Stomach (tissue), 4 donors: ENCODE results near the gene UBE2S.

Source experiments
- EP300 ChIP-seq: sonication (generic); formaldehyde crosslinking; IDR thresholded peaks from one replicate; pipeline ENCODE4 v1.6.1; 2017; ENCODE audit warnings: antibody characterized with exemption
- POLR2A ChIP-seq, 4 donors: fragments of 450-650 bp; IDR thresholded peaks; one replicate each; pipeline ENCODE4 v1.6.1; 2016; ENCODE audit warnings: antibody characterized with exemption in 4 of 4, control low read depth in 2 of 4, mild to moderate bottlenecking in 1 of 4, moderate library complexity in 1 of 4
- TF ChIP-seq, protein P1 (sequence below), 7 experiments: fragments of 450-650 bp in 4 of 7; fragments of 200-600 bp in 3 of 7; sonication (generic) in 3 of 7; IDR thresholded peaks; one replicate each; pipeline ENCODE4 v1.5.1; 2016 to 2019; ENCODE audit warnings: antibody characterized with exemption in 7 of 7, control low read depth in 2 of 7, mild to moderate bottlenecking in 1 of 7

DNA sequence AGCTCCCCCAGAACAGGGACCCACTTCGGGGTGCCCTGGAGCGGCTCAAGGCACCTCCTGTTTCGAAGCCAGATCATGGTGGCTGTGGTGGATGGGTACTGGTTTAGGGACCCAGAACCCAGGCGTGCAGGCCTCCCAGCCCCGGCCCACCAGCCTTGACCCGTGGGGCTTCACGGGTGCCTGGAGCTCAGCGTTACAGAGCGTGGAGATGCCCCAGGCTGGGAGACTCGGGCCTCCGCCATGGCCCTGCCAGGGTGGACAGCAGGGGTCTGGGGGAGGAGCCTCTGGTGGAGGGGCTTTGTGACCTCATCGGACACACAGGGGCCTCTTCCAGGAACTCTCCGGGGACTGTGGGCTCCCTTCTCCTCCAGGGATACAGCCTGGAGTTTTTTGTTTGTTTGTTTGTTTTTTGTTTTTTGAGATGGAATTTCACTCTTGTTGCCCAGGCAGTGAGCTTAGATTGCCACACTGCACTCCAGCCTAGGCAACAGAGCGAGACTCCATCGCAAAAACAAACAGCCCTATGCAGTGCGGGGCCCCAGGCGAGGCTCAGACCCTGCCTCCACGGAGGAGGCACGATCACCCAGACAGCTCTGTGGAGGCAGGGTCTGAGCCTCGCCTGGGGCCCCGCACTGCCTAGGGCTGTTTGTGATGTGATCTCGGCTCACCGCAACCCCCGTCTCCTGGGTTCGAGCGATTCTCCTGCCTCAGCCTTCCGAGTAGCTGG, 44.4 kb downstream of the UBE2S start, which contains the start of gene GARIN5B:
- TF ChIP-seq, protein P1, sequence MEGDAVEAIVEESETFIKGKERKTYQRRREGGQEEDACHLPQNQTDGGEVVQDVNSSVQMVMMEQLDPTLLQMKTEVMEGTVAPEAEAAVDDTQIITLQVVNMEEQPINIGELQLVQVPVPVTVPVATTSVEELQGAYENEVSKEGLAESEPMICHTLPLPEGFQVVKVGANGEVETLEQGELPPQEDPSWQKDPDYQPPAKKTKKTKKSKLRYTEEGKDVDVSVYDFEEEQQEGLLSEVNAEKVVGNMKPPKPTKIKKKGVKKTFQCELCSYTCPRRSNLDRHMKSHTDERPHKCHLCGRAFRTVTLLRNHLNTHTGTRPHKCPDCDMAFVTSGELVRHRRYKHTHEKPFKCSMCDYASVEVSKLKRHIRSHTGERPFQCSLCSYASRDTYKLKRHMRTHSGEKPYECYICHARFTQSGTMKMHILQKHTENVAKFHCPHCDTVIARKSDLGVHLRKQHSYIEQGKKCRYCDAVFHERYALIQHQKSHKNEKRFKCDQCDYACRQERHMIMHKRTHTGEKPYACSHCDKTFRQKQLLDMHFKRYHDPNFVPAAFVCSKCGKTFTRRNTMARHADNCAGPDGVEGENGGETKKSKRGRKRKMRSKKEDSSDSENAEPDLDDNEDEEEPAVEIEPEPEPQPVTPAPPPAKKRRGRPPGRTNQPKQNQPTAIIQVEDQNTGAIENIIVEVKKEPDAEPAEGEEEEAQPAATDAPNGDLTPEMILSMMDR (IDR thresholded peaks at IDR 0.05): no peak
- TF ChIP-seq EP300 (no peak), POLR2A (IDR thresholded peaks at IDR 0.05) (no peak)
